HCT116 (cell line): ENCODE results near the gene PSPC1. TPM values are rescaled to one million over a fixed set of nuclear protein-coding genes. Genes with fewer than 3 reads are reported as not detected.

Experiments used
- ATAC-seq: fragments of 200-7000 bp; cut with Tn5 transposase; 2 replicates; pipeline ENCODE4 v1.9.1; 2020; ENCODE audit warnings: mild to moderate bottlenecking, moderate library complexity
- BruUV-seq: library from RNA; stranded (reverse); fragments of 400-500 nt; replicated peaks from 2 replicates; lab custom pipeline; 2021; lab: Mats Ljungman, UMichigan
- CTCF ChIA-PET: fragments of 300-600 bp; sonication (Branson Sonifier 250); formaldehyde crosslinking; loops from one replicate; lab custom pipeline; 2021; ENCODE audit warnings: antibody characterized with exemption; lab: Charles Lee
- POLR2A ChIA-PET: fragments of 300-600, 350-600 bp; sonication (Branson Sonifier 250); formaldehyde crosslinking; loops from one replicate; lab custom pipeline; 2021; ENCODE audit warnings: antibody characterized with exemption; lab: Charles Lee
- RAD21 ChIA-PET, 2 experiments: fragments of 300-600 bp; sonication (Branson Sonifier 250); formaldehyde crosslinking; loops; one replicate each; lab custom pipeline; 2023; ENCODE audit warnings: low total read pairs in 2 of 2; ENCODE audit not compliant: uncharacterized antibody in 2 of 2, unreplicated experiment in 2 of 2, low non-redundant PET in 1 of 2; lab: Charles Lee
- DNase-seq: peaks from one replicate; pipeline ENCODE4 v3.0.0-alpha.2; 2010; ENCODE audit warnings: low read depth, low spot score
- H2AFZ ChIP-seq: fragments of 200-600 bp; shearing (Covaris generic), sonication (generic); 2 replicates; pipeline ENCODE4 v1.6.1; 2017; ENCODE audit warnings: low read depth, mixed run types, mixed read lengths, antibody characterized with exemption, low read length; ENCODE audit not compliant: poor library complexity, severe bottlenecking
- H3K27ac ChIP-seq: 2 replicates; pipeline ENCODE4 v1.5.1; 2012; ENCODE audit warnings: low read depth, low read length
- H3K27me3 ChIP-seq: fragments of 200-600 bp; sonication (generic); 2 replicates; pipeline ENCODE4 v1.6.1; 2016; ENCODE audit warnings: mixed run types, low read length, mixed read lengths; ENCODE audit not compliant: insufficient read depth
- H3K36me3 ChIP-seq, 2 experiments: fragments of 200-500 bp in 1 of 2; fragments of 200-600 bp in 1 of 2; sonication (Bioruptor generic) in 1 of 2; sonication (generic) in 1 of 2; 2 replicates each; pipeline versions ENCODE4 v1.5.1 to v1.6.1; 2014 to 2016; ENCODE audit warnings: low read length in 2 of 2, inconsistent platforms in 1 of 2, mixed read lengths in 1 of 2, mixed run types in 1 of 2; ENCODE audit not compliant: insufficient read depth in 2 of 2, control insufficient read depth in 1 of 2
- H3K4me1 ChIP-seq, 2 experiments: fragments of 200-600 bp in 1 of 2; sonication (generic) in 1 of 2; 2 replicates each; pipeline versions ENCODE4 v1.5.1 to v1.6.1; 2012 to 2017; ENCODE audit warnings: low read length in 2 of 2, inconsistent platforms in 1 of 2, mild to moderate bottlenecking in 1 of 2, mixed read lengths in 1 of 2, mixed run types in 1 of 2, moderate library complexity in 1 of 2; ENCODE audit not compliant: insufficient read depth in 2 of 2, control insufficient read depth in 1 of 2
- H3K4me2 ChIP-seq: fragments of 200-600 bp; sonication (generic); 2 replicates; pipeline ENCODE4 v1.6.1; 2017; ENCODE audit warnings: mixed run types, low read length, mixed read lengths
- H3K4me3 ChIP-seq, 2 experiments: fragments of 200-600 bp in 1 of 2; sonication (generic) in 1 of 2; replicated peaks in 1 of 2; 2 replicates each; pipeline ENCODE4 v1.5.1; 2011 to 2016; ENCODE audit warnings: low read length in 2 of 2, control low read depth in 1 of 2, low read depth in 1 of 2, mild to moderate bottlenecking in 1 of 2, mixed read lengths in 1 of 2, mixed run types in 1 of 2
- H3K79me2 ChIP-seq: fragments of 200-600 bp; sonication (generic); 2 replicates; pipeline ENCODE4 v1.6.1; 2017; ENCODE audit warnings: mild to moderate bottlenecking, mixed run types, low read length, moderate library complexity, mixed read lengths; ENCODE audit not compliant: insufficient read depth
- H3K9ac ChIP-seq: fragments of 200-600 bp; sonication (generic); 2 replicates; pipeline ENCODE4 v1.6.1; 2016; ENCODE audit warnings: low read length, mixed read lengths
- H3K9me2 ChIP-seq: fragments of 200-600 bp; sonication (generic), shearing (Covaris generic); 2 replicates; pipeline ENCODE4 v1.6.1; 2017; ENCODE audit warnings: mixed run types, mild to moderate bottlenecking, moderate library complexity; ENCODE audit not compliant: insufficient read depth
- H3K9me3 ChIP-seq, 2 experiments: fragments of 200-500 bp in 1 of 2; fragments of 200-600 bp in 1 of 2; sonication (Bioruptor generic) in 1 of 2; sonication (generic) in 1 of 2; 2 replicates each; pipeline ENCODE4 v1.6.1; 2014 to 2017; ENCODE audit warnings: low read length in 2 of 2, mixed read lengths in 2 of 2, inconsistent platforms in 1 of 2, low read depth in 1 of 2, mild to moderate bottlenecking in 1 of 2, mixed run types in 1 of 2, moderate library complexity in 1 of 2; ENCODE audit not compliant: control insufficient read depth in 1 of 2, insufficient read depth in 1 of 2
- H4K20me1 ChIP-seq: fragments of 200-600 bp; sonication (generic), shearing (Covaris generic); 2 replicates; pipeline ENCODE4 v1.6.1; 2017; ENCODE audit warnings: mixed run types, mild to moderate bottlenecking, moderate library complexity; ENCODE audit not compliant: insufficient read depth
- JUND ChIP-seq: IDR thresholded peaks from 2 replicates; pipeline ENCODE4 v1.6.1; 2012
- RAD21 ChIP-seq: IDR thresholded peaks from 2 replicates; pipeline ENCODE4 v1.6.1; 2012; ENCODE audit warnings: low read depth, mild to moderate bottlenecking
- SP1 ChIP-seq: IDR thresholded peaks from 2 replicates; pipeline ENCODE4 v1.6.1; 2012; ENCODE audit warnings: low read depth
- TCF7L2 ChIP-seq: IDR thresholded peaks from 2 replicates; pipeline ENCODE4 v1.7.0; 2011; ENCODE audit warnings: borderline replicate concordance, inconsistent platforms; ENCODE audit not compliant: insufficient read depth, insufficient read length; ENCODE audit errors: extremely low read depth
- ZFX ChIP-seq: fragments of 450-650 bp; IDR thresholded peaks from 2 replicates; pipeline ENCODE4 v1.6.1; 2017
- intact Hi-C: fragments of 100-400 bp; cut with micrococcal nuclease; formaldehyde crosslinking; loops from 2 replicates; pipeline ENCODE4 v1.10.0; 2022
- total RNA-seq: library from RNA; stranded (reverse); gene quantifications from one replicate; pipeline ENCODE4 v1.2.1, GENCODE V29; 2021; ENCODE audit not compliant: unreplicated experiment
- TF ChIP-seq, protein P1 (sequence below): IDR thresholded peaks from 2 replicates; pipeline ENCODE4 v1.6.1; 2012; ENCODE audit warnings: low read depth
- TF ChIP-seq, protein P2 (sequence below): IDR thresholded peaks from 2 replicates; pipeline ENCODE4 v1.6.1; 2012

The PSPC1 gene
- total RNA-seq, 1 experiment from 2014 or later: 57.7 TPM

DNA sequence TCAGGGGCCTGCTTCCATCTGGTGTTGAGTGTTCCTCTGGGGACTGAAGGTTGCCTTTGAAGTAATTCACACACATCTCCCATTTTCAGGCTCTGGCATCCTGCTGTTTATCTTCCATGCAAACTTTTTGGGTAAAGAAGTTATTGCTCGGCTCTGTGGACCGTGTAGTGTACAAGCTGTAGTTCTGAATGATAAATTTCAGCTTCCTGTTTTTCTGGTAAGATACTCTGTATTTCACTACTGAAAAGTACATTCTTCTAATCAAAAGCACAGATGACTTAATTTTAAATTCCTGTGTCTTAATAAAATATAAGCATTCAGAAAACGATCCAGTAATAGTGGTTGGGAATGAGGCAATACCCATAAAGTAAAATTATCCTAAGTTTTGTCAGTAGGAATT is 112.6 kb downstream of the PSPC1 start:
- ChIA-PET CTCF (interaction anchor here (1.3 kb wide), 1 partner anchor 148 kb away, joined by 3 read pairs; no protein-coding TSS in a partner anchor), RAD21 (no interaction called here), POLR2A (no interaction called here)
- H3K9ac ChIP-seq: no peak overlapping the region
- H3K4me2 ChIP-seq: no peak overlapping the region
- BruUV-seq: no TSS peak
- H2AFZ ChIP-seq: no peak overlapping the region
- H4K20me1 ChIP-seq: no peaks in the 10 kb centered on the region
- H3K79me2 ChIP-seq: no peaks in the 10 kb centered on the region
- DNase-seq: no peak
- ATAC-seq: no peak
- H3K36me3 ChIP-seq: peaks cover 38 to 55% of the 10 kb centered on the region in 2 experiments
- H3K27me3 ChIP-seq: no peaks in the 10 kb centered on the region
- no peaks in the 10 kb centered on the region for H3K9me3 ChIP-seq
- TF ChIP-seq TCF7L2 (no peak), ZFX (no peak), RAD21 (no peak), JUND (no peak), SP1 (no peak)
- TF ChIP-seq, protein P1, sequence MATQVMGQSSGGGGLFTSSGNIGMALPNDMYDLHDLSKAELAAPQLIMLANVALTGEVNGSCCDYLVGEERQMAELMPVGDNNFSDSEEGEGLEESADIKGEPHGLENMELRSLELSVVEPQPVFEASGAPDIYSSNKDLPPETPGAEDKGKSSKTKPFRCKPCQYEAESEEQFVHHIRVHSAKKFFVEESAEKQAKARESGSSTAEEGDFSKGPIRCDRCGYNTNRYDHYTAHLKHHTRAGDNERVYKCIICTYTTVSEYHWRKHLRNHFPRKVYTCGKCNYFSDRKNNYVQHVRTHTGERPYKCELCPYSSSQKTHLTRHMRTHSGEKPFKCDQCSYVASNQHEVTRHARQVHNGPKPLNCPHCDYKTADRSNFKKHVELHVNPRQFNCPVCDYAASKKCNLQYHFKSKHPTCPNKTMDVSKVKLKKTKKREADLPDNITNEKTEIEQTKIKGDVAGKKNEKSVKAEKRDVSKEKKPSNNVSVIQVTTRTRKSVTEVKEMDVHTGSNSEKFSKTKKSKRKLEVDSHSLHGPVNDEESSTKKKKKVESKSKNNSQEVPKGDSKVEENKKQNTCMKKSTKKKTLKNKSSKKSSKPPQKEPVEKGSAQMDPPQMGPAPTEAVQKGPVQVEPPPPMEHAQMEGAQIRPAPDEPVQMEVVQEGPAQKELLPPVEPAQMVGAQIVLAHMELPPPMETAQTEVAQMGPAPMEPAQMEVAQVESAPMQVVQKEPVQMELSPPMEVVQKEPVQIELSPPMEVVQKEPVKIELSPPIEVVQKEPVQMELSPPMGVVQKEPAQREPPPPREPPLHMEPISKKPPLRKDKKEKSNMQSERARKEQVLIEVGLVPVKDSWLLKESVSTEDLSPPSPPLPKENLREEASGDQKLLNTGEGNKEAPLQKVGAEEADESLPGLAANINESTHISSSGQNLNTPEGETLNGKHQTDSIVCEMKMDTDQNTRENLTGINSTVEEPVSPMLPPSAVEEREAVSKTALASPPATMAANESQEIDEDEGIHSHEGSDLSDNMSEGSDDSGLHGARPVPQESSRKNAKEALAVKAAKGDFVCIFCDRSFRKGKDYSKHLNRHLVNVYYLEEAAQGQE: no peak
- TF ChIP-seq, protein P2, sequence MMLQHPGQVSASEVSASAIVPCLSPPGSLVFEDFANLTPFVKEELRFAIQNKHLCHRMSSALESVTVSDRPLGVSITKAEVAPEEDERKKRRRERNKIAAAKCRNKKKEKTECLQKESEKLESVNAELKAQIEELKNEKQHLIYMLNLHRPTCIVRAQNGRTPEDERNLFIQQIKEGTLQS: no peak
- intact Hi-C loops: no loop called here
- no peaks in the 10 kb centered on the region for H3K4me1 ChIP-seq
- H3K27ac ChIP-seq: no peak overlapping the region
- H3K4me3 ChIP-seq: no peak overlapping the region
- H3K9me2 ChIP-seq: no peaks in the 10 kb centered on the region
